Panc1 (cell line): Measurements from ENCODE around the gene GTF2F1. TPM values are rescaled to one million over a fixed set of nuclear protein-coding genes. Genes with fewer than 3 reads are reported as not detected.

Source experiments
- ATAC-seq: fragments of 200-7000 bp; cut with Tn5 transposase; 2 replicates; pipeline ENCODE4 v1.9.1; 2020; ENCODE audit warnings: mild to moderate bottlenecking, moderate library complexity
- BruUV-seq: library from RNA; stranded (reverse); fragments of 400-500 nt; replicated peaks from 2 replicates; lab custom pipeline; 2021; lab: Mats Ljungman, UMichigan
- CTCF ChIA-PET: fragments of 300-600 bp; sonication (Branson Sonifier 250); formaldehyde crosslinking; loops from one replicate; lab custom pipeline; 2022; ENCODE audit warnings: antibody characterized with exemption; lab: Charles Lee
- POLR2A ChIA-PET: fragments of 300-600 bp; sonication (Branson Sonifier 250); formaldehyde crosslinking; loops from one replicate; lab custom pipeline; 2022; ENCODE audit warnings: antibody characterized with exemption; lab: Charles Lee
- DNase-seq: peaks from one replicate; pipeline ENCODE4 v3.0.0-alpha.2; 2010; ENCODE audit warnings: low read depth, low spot score
- H3K27ac ChIP-seq: 2 replicates; pipeline ENCODE4 v1.5.1; 2011; ENCODE audit warnings: mild to moderate bottlenecking, low read length, inconsistent platforms
- H3K27me3 ChIP-seq: fragments of 200-500 bp; sonication (Bioruptor generic); 2 replicates; pipeline ENCODE4 v1.6.0; 2014; ENCODE audit warnings: low read length, inconsistent platforms; ENCODE audit not compliant: control insufficient read depth, insufficient read depth
- H3K36me3 ChIP-seq: fragments of 200-500 bp; sonication (Bioruptor generic); 2 replicates; pipeline ENCODE4 v1.5.1; 2014; ENCODE audit warnings: inconsistent platforms, mild to moderate bottlenecking, low read length, moderate library complexity; ENCODE audit not compliant: control insufficient read depth, insufficient read depth
- H3K4me1 ChIP-seq: 2 replicates; pipeline ENCODE4 v1.5.1; 2011; ENCODE audit warnings: inconsistent platforms, mild to moderate bottlenecking, low read length, moderate library complexity; ENCODE audit not compliant: control insufficient read depth, insufficient read depth
- H3K4me3 ChIP-seq, 2 experiments: 2 replicates each; pipeline ENCODE4 v1.5.1; 2011 to 2012; ENCODE audit warnings: low read depth in 2 of 2, low read length in 2 of 2, mild to moderate bottlenecking in 2 of 2, inconsistent platforms in 1 of 2, moderate library complexity in 1 of 2
- H3K9me3 ChIP-seq: fragments of 200-500 bp; sonication (Bioruptor generic); 2 replicates; pipeline ENCODE4 v1.5.1; 2014; ENCODE audit warnings: low read depth, mild to moderate bottlenecking, inconsistent platforms, low read length, moderate library complexity; ENCODE audit not compliant: control insufficient read depth, insufficient read depth
- CTCF ChIP-seq: fragments of 450-650 bp; IDR thresholded peaks from 2 replicates; pipeline ENCODE4 v1.5.1; 2017; ENCODE audit warnings: mild to moderate bottlenecking
- POLR2AphosphoS5 ChIP-seq: IDR thresholded peaks from 2 replicates; pipeline ENCODE4 v1.6.1; 2012; ENCODE audit warnings: mild to moderate bottlenecking, low read depth, low read length, moderate library complexity
- REST ChIP-seq, 2 experiments: IDR thresholded peaks; 2 replicates each; pipeline ENCODE4 v1.6.1; 2011 to 2012; ENCODE audit warnings: low read depth in 2 of 2, control low read depth in 1 of 2, low read length in 1 of 2, mild to moderate bottlenecking in 1 of 2, moderate library complexity in 1 of 2; ENCODE audit not compliant: insufficient read depth in 1 of 2
- SIN3A ChIP-seq: IDR thresholded peaks from 2 replicates; pipeline ENCODE4 v1.6.1; 2012; ENCODE audit warnings: low read depth, mild to moderate bottlenecking, low read length, moderate library complexity, borderline replicate concordance; ENCODE audit not compliant: insufficient read depth
- TCF7L2 ChIP-seq: IDR thresholded peaks from 2 replicates; pipeline ENCODE4 v1.6.1; 2011; ENCODE audit warnings: mild to moderate bottlenecking, low read depth, low read length, inconsistent platforms
- in situ Hi-C: cut with HindIII; loops from 2 replicates; pipeline ENCODE4 v1.10.0; 2016; ENCODE audit warnings: low sequenced_read_pairs, low pct_unique_long_range_greater_than_20kb
- intact Hi-C: fragments of 100-400 bp; cut with micrococcal nuclease; formaldehyde crosslinking; loops from one replicate; pipeline ENCODE4 v1.10.0; 2022; ENCODE audit not compliant: unreplicated experiment
- total RNA-seq: library from RNA; stranded (reverse); gene quantifications from one replicate; pipeline ENCODE4 v1.2.1, GENCODE V29; 2021; ENCODE audit not compliant: unreplicated experiment

The GTF2F1 gene
- total RNA-seq, 1 experiment from 2014 or later = 61.1 TPM

GRCh38 chr19:6374161-6374709, 18.7 kb downstream of the GTF2F1 start:
- in situ Hi-C loops (no loop called here), intact Hi-C loops (no loop called here)
- Histone ChIP-seq H3K4me1 (peaks cover 2% of the 10 kb centered on the region), H3K36me3 (no peaks in the 10 kb centered on the region), H3K27ac (peak overlapping the region; percentile 74), H3K27me3 (no peaks in the 10 kb centered on the region), H3K4me3 (peak overlapping the region; percentile 38 to 53; a peak in 2 of 4 replicates), H3K9me3 (no peaks in the 10 kb centered on the region)
- BruUV-seq = TSS peak; percentile 88
- ChIA-PET CTCF (no interaction called here), POLR2A (no interaction called here)
- ATAC-seq (no peak), DNase-seq (no peak)
- no peak for TF ChIP-seq POLR2AphosphoS5
- no peak for TF ChIP-seq REST (IDR thresholded peaks at IDR 0.05; ENCODE audit: insufficient read depth in 1 of 2, low read depth in 2 of 2, low read length in 1 of 2)
- TF ChIP-seq CTCF = no peak
- TF ChIP-seq TCF7L2 = no peak
- TF ChIP-seq SIN3A = no peak

- intact Hi-C loops = no loop called here
- CTCF ChIA-PET = no interaction called here
- TF ChIP-seq CTCF = no peak
- TF ChIP-seq REST (IDR thresholded peaks at IDR 0.05; ENCODE audit: insufficient read depth in 1 of 2, low read depth in 2 of 2, low read length in 1 of 2) = no peak
- TF ChIP-seq POLR2AphosphoS5 = no peak
- TF ChIP-seq TCF7L2 = no peak
- TF ChIP-seq SIN3A = no peak
- no peaks in the 10 kb centered on the region for H3K9me3 ChIP-seq
- POLR2A ChIA-PET = no interaction called here
- no peaks in the 10 kb centered on the region for H3K27me3 ChIP-seq
- DNase-seq (no peak), ATAC-seq (no peak)
- H3K4me3 ChIP-seq = peak overlapping the region; percentile 38 to 53
- H3K36me3 ChIP-seq = no peaks in the 10 kb centered on the region
- in situ Hi-C loops = no loop called here
- BruUV-seq = no TSS peak
- H3K27ac ChIP-seq = peak overlapping the region; percentile 74
- peaks cover 2% of the 10 kb centered on the region for H3K4me1 ChIP-seq
Observed at GRCh38 chr19:6373813-6374108, 19.2 kb downstream of the GTF2F1 start.
